Measurements from ENCODE around the gene MMADHC.

The MMADHC gene

GRCh38 chr2:149616681-149617456 lies 29.3 kb upstream of the MMADHC start:
- Histone ChIP-seq H2AFZ (ENCODE audit: low read depth, low read length, severe bottlenecking) (no peak overlapping the region), H3K9ac (ENCODE audit: low read length) (no peak overlapping the region), H3K79me2 (ENCODE audit: insufficient read depth, low read length) (no peaks in the 10 kb centered on the region), H3K4me3 (ENCODE audit: insufficient read depth, low read length, poor library complexity, severe bottlenecking) (no peak overlapping the region), H4K20me1 (ENCODE audit: low read depth, low read length) (no peaks in the 10 kb centered on the region), H3K9me3 (ENCODE audit: insufficient read depth, low read length) (no peaks in the 10 kb centered on the region), H3K27ac (ENCODE audit: low read depth, low read length) (no peak overlapping the region), H3K27me3 (ENCODE audit: low read length) (no peaks in the 10 kb centered on the region), H3F3A (ENCODE audit: insufficient read depth) (no peaks in the 10 kb centered on the region), H3K9me2 (replicated peaks; ENCODE audit: insufficient read depth, low read length) (no peaks in the 10 kb centered on the region), H3K4me2 (ENCODE audit: low read depth, low read length, poor library complexity, severe bottlenecking) (no peak overlapping the region), H3K36me3 (ENCODE audit: low read length) (no peaks in the 10 kb centered on the region)
- TF ChIP-seq CTCF (IDR thresholded peaks at IDR 0.05; ENCODE audit: insufficient read depth, low read length, poor library complexity, severe bottlenecking) (no peak), EZH2phosphoT487 (conservative IDR thresholded peaks at IDR 0.05; ENCODE audit: low read length) (no peak)

GRCh38 chr2:149613704-149614103 lies 26.1 kb upstream of the MMADHC start:
- no peaks in the 10 kb centered on the region for H3K9me3 ChIP-seq (ENCODE audit: insufficient read depth, low read length)
- no peaks in the 10 kb centered on the region for H3K9me2 ChIP-seq (replicated peaks; ENCODE audit: insufficient read depth, low read length)
- no peaks in the 10 kb centered on the region for H3K79me2 ChIP-seq (ENCODE audit: insufficient read depth, low read length)
- H3K4me3 ChIP-seq (ENCODE audit: insufficient read depth, low read length, poor library complexity, severe bottlenecking) = no peak overlapping the region
- no peak overlapping the region for H3K9ac ChIP-seq (ENCODE audit: low read length)
- H3K4me2 ChIP-seq (ENCODE audit: low read depth, low read length, poor library complexity, severe bottlenecking) = no peak overlapping the region
- TF ChIP-seq EZH2phosphoT487 (conservative IDR thresholded peaks at IDR 0.05; ENCODE audit: low read length) (no peak), CTCF (IDR thresholded peaks at IDR 0.05; ENCODE audit: insufficient read depth, low read length, poor library complexity, severe bottlenecking) (no peak)
- H3F3A ChIP-seq (ENCODE audit: insufficient read depth) = no peaks in the 10 kb centered on the region
- no peak overlapping the region for H2AFZ ChIP-seq (ENCODE audit: low read depth, low read length, severe bottlenecking)
- no peaks in the 10 kb centered on the region for H4K20me1 ChIP-seq (ENCODE audit: low read depth, low read length)
- H3K36me3 ChIP-seq (ENCODE audit: low read length) = no peaks in the 10 kb centered on the region
- no peaks in the 10 kb centered on the region for H3K27me3 ChIP-seq (ENCODE audit: low read length)
- no peak overlapping the region for H3K27ac ChIP-seq (ENCODE audit: low read depth, low read length)

GRCh38 chr2:149612122-149612521 lies 24.5 kb upstream of the MMADHC start:
- H3K4me3 ChIP-seq (ENCODE audit: insufficient read depth, low read length, poor library complexity, severe bottlenecking) = no peak overlapping the region
- TF ChIP-seq EZH2phosphoT487 (conservative IDR thresholded peaks at IDR 0.05; ENCODE audit: low read length) (no peak), CTCF (IDR thresholded peaks at IDR 0.05; ENCODE audit: insufficient read depth, low read length, poor library complexity, severe bottlenecking) (no peak)
- H2AFZ ChIP-seq (ENCODE audit: low read depth, low read length, severe bottlenecking) = no peak overlapping the region
- no peaks in the 10 kb centered on the region for H3K27me3 ChIP-seq (ENCODE audit: low read length)
- H3K79me2 ChIP-seq (ENCODE audit: insufficient read depth, low read length) = no peaks in the 10 kb centered on the region
- no peaks in the 10 kb centered on the region for H3K36me3 ChIP-seq (ENCODE audit: low read length)
- no peaks in the 10 kb centered on the region for H3K9me3 ChIP-seq (ENCODE audit: insufficient read depth, low read length)
- H3K9ac ChIP-seq (ENCODE audit: low read length) = no peak overlapping the region
- H3F3A ChIP-seq (ENCODE audit: insufficient read depth) = no peaks in the 10 kb centered on the region
- no peaks in the 10 kb centered on the region for H3K9me2 ChIP-seq (replicated peaks; ENCODE audit: insufficient read depth, low read length)
- no peaks in the 10 kb centered on the region for H4K20me1 ChIP-seq (ENCODE audit: low read depth, low read length)
- no peak overlapping the region for H3K4me2 ChIP-seq (ENCODE audit: low read depth, low read length, poor library complexity, severe bottlenecking)
- H3K27ac ChIP-seq (ENCODE audit: low read depth, low read length) = no peak overlapping the region
